Neuronal stem cell (in vitro differentiated cells): ENCODE measurements around the gene ANKRD27. TPM values are rescaled to one million over a fixed set of nuclear protein-coding genes. Genes with fewer than 3 reads are reported as not detected.

Experiments
- DNase-seq: peaks from one replicate; pipeline ENCODE4 v3.0.0-alpha.2; 2013; ENCODE audit warnings: low spot score
- H2AFZ ChIP-seq: one replicate; pipeline ENCODE4 v1.6.1; 2013; ENCODE audit warnings: mild to moderate bottlenecking, low read length, inconsistent platforms
- H2AK5ac ChIP-seq: 2 replicates; pipeline ENCODE4 v1.6.1; 2013; ENCODE audit warnings: low read depth, mild to moderate bottlenecking, inconsistent platforms, low read length, moderate library complexity, mixed read lengths
- H2BK120ac ChIP-seq: 2 replicates; pipeline ENCODE4 v1.6.1; 2013; ENCODE audit warnings: low read depth, mild to moderate bottlenecking, inconsistent platforms, low read length, moderate library complexity, mixed read lengths
- H2BK12ac ChIP-seq: one replicate; pipeline ENCODE4 v1.6.1; 2013; ENCODE audit warnings: low read length, inconsistent platforms
- H2BK15ac ChIP-seq: 2 replicates; pipeline ENCODE4 v1.6.1; 2013; ENCODE audit warnings: mild to moderate bottlenecking, low read length, inconsistent platforms, mixed read lengths
- H2BK5ac ChIP-seq: one replicate; pipeline ENCODE4 v1.6.1; 2013; ENCODE audit warnings: inconsistent platforms, mild to moderate bottlenecking, low read length, moderate library complexity
- H3K14ac ChIP-seq: one replicate; pipeline ENCODE4 v1.6.1; 2013; ENCODE audit warnings: low read length, inconsistent platforms
- H3K18ac ChIP-seq: 2 replicates; pipeline ENCODE4 v1.6.1; 2013; ENCODE audit warnings: low read length, inconsistent platforms
- H3K23ac ChIP-seq: 2 replicates; pipeline ENCODE4 v1.6.1; 2013; ENCODE audit warnings: low read depth, mild to moderate bottlenecking, mixed read lengths, low read length, inconsistent platforms; ENCODE audit not compliant: poor library complexity
- H3K27ac ChIP-seq: replicated peaks from 3 replicates; pipeline ENCODE4 v1.5.1; 2013; ENCODE audit warnings: low read length, inconsistent platforms
- H3K27me3 ChIP-seq, 3 experiments: 2 replicates each; pipeline ENCODE4 v1.6.1; 2013; ENCODE audit warnings: low read length in 3 of 3, mild to moderate bottlenecking in 2 of 3, inconsistent platforms in 1 of 3, low read depth in 1 of 3, mixed read lengths in 1 of 3, moderate library complexity in 1 of 3; ENCODE audit not compliant: control insufficient read depth in 3 of 3, insufficient read depth in 3 of 3
- H3K36me3 ChIP-seq, 2 donors: replicated peaks in 1 of 2; 2 replicates each; pipeline ENCODE4 v1.6.1; 2013; ENCODE audit warnings: low read length in 2 of 2; ENCODE audit not compliant: control insufficient read depth in 2 of 2, insufficient read depth in 2 of 2
- H3K4ac ChIP-seq: 2 replicates; pipeline ENCODE4 v1.6.1; 2013; ENCODE audit warnings: inconsistent platforms, mild to moderate bottlenecking, low read length, moderate library complexity
- H3K4me1 ChIP-seq, 2 donors: 1 replicate in 1 of 2; 2 replicates in 1 of 2; pipeline ENCODE4 v1.6.1; 2013; ENCODE audit warnings: low read length in 2 of 2, low read depth in 1 of 2; ENCODE audit not compliant: control insufficient read depth in 2 of 2, insufficient read depth in 1 of 2
- H3K4me2 ChIP-seq: one replicate; pipeline ENCODE4 v1.6.1; 2013; ENCODE audit warnings: mild to moderate bottlenecking, low read length, inconsistent platforms; ENCODE audit not compliant: insufficient read depth, poor library complexity, severe bottlenecking
- H3K4me3 ChIP-seq, 2 donors: 2 replicates each; pipeline ENCODE4 v1.5.1; 2013; ENCODE audit warnings: low read length in 2 of 2, mild to moderate bottlenecking in 2 of 2, inconsistent platforms in 1 of 2, moderate library complexity in 1 of 2
- H3K79me1 ChIP-seq: one replicate; pipeline ENCODE4 v1.6.1; 2013; ENCODE audit warnings: low read depth, mild to moderate bottlenecking, inconsistent platforms, low read length, moderate library complexity
- H3K9ac ChIP-seq: one replicate; pipeline ENCODE4 v1.6.1; 2013; ENCODE audit warnings: mild to moderate bottlenecking, low read depth, low read length, inconsistent platforms; ENCODE audit not compliant: poor library complexity
- H3K9me3 ChIP-seq, 2 donors: replicated peaks in 1 of 2; 2 replicates each; pipeline versions ENCODE3 to v1.6.1; 2013; ENCODE audit warnings: low read length in 2 of 2, mild to moderate bottlenecking in 2 of 2, inconsistent platforms in 1 of 2, low read depth in 1 of 2, mixed read lengths in 1 of 2, moderate library complexity in 1 of 2; ENCODE audit not compliant: control insufficient read depth in 2 of 2, insufficient read depth in 1 of 2
- H4K8ac ChIP-seq: one replicate; pipeline ENCODE4 v1.6.1; 2013; ENCODE audit warnings: low read depth, mild to moderate bottlenecking, inconsistent platforms, low read length, moderate library complexity
- H4K91ac ChIP-seq: one replicate; pipeline ENCODE4 v1.6.1; 2013; ENCODE audit warnings: low read length, low read depth, mild to moderate bottlenecking, inconsistent platforms; ENCODE audit not compliant: poor library complexity
- WGBS, 2 donors: extraction: QIAGEN DNeasy Blood & Tissue Kit; methylation state at CpG; one replicate each; pipeline ENCODE4 v1.1.7; 2013; ENCODE audit warnings: missing lambda C conversion rate in 2 of 2, mixed read lengths in 1 of 2; ENCODE audit not compliant: insufficient read length in 2 of 2, insufficient replicate concordance in 1 of 2; ENCODE audit errors: extremely low coverage in 2 of 2; 5-methylcytosine and 5-hydroxymethylcytosine counted together
- polyA plus RNA-seq, 2 experiments: library from polyadenylated mRNA; stranded (reverse); fragments of 200-250 nt; gene quantifications; one replicate each; pipeline ENCODE4 v1.2.3, GENCODE V29; 2013

The ANKRD27 gene
- polyA plus RNA-seq (2013, experiment 1 of 2): 22.2 TPM
- polyA plus RNA-seq (2013, experiment 2 of 2): 21.7 TPM

DNA sequence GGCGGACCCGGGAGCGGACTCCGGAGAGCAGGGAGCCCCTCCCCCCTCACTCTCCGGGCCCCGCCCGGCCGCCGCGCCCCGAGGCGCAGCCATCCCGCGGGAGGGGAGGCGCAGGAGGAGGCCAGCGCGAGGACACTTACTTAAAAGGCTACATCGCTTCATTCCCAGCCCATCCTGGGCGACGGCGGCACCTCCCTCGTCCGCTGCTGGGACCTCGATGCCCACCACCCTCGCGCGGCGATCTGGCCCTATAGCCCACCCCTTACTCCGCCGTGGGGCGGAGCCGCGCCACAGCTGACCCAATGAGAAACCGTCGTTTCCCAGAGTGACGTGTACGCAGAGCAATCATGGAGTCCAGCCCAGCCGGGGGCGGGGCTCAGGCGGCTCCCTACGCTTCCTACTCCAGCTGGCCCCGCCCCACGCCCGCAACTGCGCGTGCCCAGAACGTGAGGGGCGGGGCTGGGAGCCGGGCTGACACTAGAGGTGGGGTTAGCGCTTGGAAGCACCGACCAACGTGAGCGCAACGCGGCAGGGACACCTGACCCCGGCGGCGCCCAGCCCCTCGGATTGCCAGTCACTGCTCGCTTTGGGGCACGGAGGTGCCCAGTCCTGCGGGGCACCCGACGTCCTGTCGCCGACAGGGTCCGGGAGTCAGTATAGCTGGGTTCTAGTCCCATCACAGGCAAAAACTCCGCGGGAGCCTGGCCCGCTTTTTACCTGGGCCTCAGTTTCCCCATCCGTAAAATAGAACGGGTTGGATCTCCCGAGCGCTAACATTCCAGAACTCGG lies at the start of gene ANKRD27:
Gene ANKRD27 (minus strand): TSS at position 250 of the 789 bp plus-strand sequence. CDS start 16,165 bp downstream, outside the sequence.
- Histone ChIP-seq H3K9me3 (no peaks in the 10 kb centered on the region), H3K14ac (peak within 1 kb of the TSS; percentile 86), H3K79me1 (no peaks in the 10 kb centered on the region), H3K9ac (peak within 1 kb of the TSS; percentile 87), H4K8ac (peak within 1 kb of the TSS; percentile 9), H3K27me3 (peaks cover 10 to 46% (median 13%) of the 10 kb centered on the region in 3 experiments), H2AFZ (peak within 1 kb of the TSS; percentile 99), H2BK5ac (peak within 1 kb of the TSS; percentile 83), H3K4me2 (peak within 1 kb of the TSS; percentile 93), H2BK15ac (peak within 1 kb of the TSS; percentile 100), H3K23ac (peak within 1 kb of the TSS; percentile 77), H2AK5ac (peak within 1 kb of the TSS; percentile 99), H3K27ac (no peak within 1 kb of the TSS), H3K36me3 (no peaks in the 10 kb centered on the region), H3K18ac (peak within 1 kb of the TSS; percentile 98), H2BK120ac (peak within 1 kb of the TSS; percentile 89), H2BK12ac (peak within 1 kb of the TSS; percentile 99), H4K91ac (no peak within 1 kb of the TSS), H3K4me1 (peaks cover 6 to 16% of the 10 kb centered on the region in 2 donors), H3K4me3 (peak within 1 kb of the TSS; percentile 85 to 94), H3K4ac (no peak within 1 kb of the TSS)
- peak; percentile 99 for DNase-seq
- no CpG with 5 or more reads among the region's 75 CpGs for WGBS, 2 donors

DNA sequence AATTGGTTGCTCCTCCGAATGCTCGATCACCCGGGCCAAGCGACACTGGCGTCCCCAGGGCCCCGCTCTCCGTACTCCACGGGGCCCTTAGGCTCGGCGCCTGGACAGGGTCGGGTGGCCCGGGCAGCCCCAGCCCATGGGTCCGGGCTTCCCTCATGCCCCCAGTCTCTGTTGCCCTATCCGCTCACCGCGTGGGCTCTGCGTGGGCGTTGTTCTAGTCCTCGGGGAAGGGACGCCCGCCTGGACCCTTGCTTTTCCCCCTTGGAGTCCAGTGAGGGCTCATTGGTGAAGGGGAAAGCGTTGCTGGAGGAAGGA lies 45.9 kb upstream of the ANKRD27 start:
- Histone ChIP-seq H2BK5ac (no peak overlapping the region), H3K79me1 (no peaks in the 10 kb centered on the region), H2AFZ (no peak overlapping the region), H3K14ac (no peak overlapping the region), H3K23ac (no peak overlapping the region), H3K4me1 (no peaks in the 10 kb centered on the region), H2BK15ac (no peak overlapping the region), H3K18ac (no peak overlapping the region), H3K4me2 (no peak overlapping the region), H2BK120ac (no peak overlapping the region), H4K91ac (no peak overlapping the region), H3K4me3 (no peak overlapping the region), H4K8ac (no peak overlapping the region), H3K9ac (no peak overlapping the region), H3K27ac (no peak overlapping the region), H2AK5ac (no peak overlapping the region), H3K9me3 (no peaks in the 10 kb centered on the region), H2BK12ac (no peak overlapping the region), H3K4ac (no peak overlapping the region), H3K27me3 (no peaks in the 10 kb centered on the region), H3K36me3 (no peaks in the 10 kb centered on the region)
- no peak for DNase-seq
- no CpG with 5 or more reads among the region's 22 CpGs for WGBS, 2 donors

DNA sequence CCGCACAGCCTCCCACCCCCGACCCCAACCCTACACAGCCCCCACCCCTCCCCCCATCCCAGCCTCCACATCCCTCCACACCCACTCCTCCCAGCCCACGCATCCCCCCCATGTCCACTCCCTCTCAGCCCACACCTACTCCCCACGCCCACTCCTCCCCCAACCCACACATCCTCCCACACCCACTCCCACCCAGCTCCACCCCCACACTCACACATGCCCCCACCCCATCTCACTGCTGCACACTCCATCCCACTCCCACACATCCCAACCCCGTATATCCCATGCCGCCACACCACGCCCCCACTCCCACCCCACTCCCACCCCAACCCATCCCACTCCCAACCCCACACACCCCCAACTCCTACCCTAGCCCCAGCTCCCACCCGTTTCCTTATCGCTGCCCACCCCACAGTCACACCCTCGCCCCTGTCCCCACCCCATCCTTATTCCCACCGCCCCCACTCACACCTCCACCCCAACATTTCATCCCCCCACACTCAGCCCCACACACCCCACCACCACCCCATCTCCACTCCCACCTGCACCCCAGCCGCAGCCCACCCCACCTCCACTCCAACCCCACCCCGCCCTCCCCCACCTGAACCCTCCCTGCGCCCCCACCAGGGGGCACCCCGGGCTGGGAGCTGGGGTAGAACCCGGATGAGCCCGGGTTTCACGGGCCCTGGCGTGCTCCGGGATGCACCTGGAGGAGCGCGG lies 45.4 kb upstream of the ANKRD27 start:
- DNase-seq: no peak
- Histone ChIP-seq H4K91ac (no peak overlapping the region), H4K8ac (no peak overlapping the region), H2AFZ (no peak overlapping the region), H2BK5ac (no peak overlapping the region), H2AK5ac (no peak overlapping the region), H3K4me2 (no peak overlapping the region), H2BK120ac (no peak overlapping the region), H3K27ac (no peak overlapping the region), H3K4ac (no peak overlapping the region), H2BK15ac (no peak overlapping the region), H3K14ac (no peak overlapping the region), H3K9ac (no peak overlapping the region), H3K4me3 (no peak overlapping the region), H3K4me1 (no peaks in the 10 kb centered on the region), H3K36me3 (no peaks in the 10 kb centered on the region), H3K27me3 (no peaks in the 10 kb centered on the region), H3K23ac (no peak overlapping the region), H3K9me3 (no peaks in the 10 kb centered on the region), H2BK12ac (no peak overlapping the region), H3K18ac (no peak overlapping the region), H3K79me1 (no peaks in the 10 kb centered on the region)
- no CpG with 5 or more reads among the region's 22 CpGs for WGBS, 2 donors

DNA sequence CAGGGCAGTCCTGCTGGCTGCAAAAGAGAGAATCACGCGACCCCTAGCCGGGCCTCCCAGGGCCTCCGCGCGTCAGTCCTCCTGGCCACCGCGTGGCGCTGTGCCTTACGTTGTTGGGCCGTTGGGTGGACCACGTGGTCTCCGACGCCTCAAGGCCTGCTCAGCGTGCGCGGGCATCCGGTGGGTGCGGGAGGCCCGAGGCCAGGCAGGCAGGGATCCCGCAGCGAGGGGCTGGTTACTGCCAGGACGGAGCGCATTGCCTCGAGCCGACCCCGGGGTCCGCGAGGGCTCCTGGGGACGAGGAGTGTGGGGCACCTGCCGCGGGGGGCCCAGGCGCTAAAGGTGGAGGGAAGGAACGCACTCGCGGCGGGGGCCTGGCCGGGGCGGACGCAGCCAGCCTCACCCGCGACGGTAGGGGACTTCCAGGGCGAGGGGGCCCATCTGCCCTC lies 44.7 kb upstream of the ANKRD27 start, which contains the start of gene TDRD12:
Gene TDRD12 (plus strand): TSS at position 157 of the 449 bp plus-strand sequence. CDS start 306 bp downstream, outside the sequence.
- H3K14ac ChIP-seq: peak within 1 kb of the TSS; percentile 38
- H3K27me3 ChIP-seq: no peaks in the 10 kb centered on the region
- H4K8ac ChIP-seq: no peak within 1 kb of the TSS
- H3K9me3 ChIP-seq: no peaks in the 10 kb centered on the region
- peak within 1 kb of the TSS; percentile 70 for H2AK5ac ChIP-seq
- H3K18ac ChIP-seq: peak within 1 kb of the TSS; percentile 85
- H4K91ac ChIP-seq: no peak within 1 kb of the TSS
- no peak within 1 kb of the TSS for H2BK120ac ChIP-seq
- no peaks in the 10 kb centered on the region for H3K4me1 ChIP-seq
- no peak within 1 kb of the TSS for H3K4me3 ChIP-seq
- no peak within 1 kb of the TSS for H3K4me2 ChIP-seq
- WGBS, 2 donors: no CpG with 5 or more reads among the region's 44 CpGs
- DNase-seq: no peak
- H2AFZ ChIP-seq: no peak within 1 kb of the TSS
- H3K36me3 ChIP-seq: peaks cover 0 to 1% of the 10 kb centered on the region in 2 donors
- H3K9ac ChIP-seq: no peak within 1 kb of the TSS
- no peaks in the 10 kb centered on the region for H3K79me1 ChIP-seq
- H2BK5ac ChIP-seq: no peak within 1 kb of the TSS
- peak within 1 kb of the TSS; percentile 80 for H3K23ac ChIP-seq
- H2BK15ac ChIP-seq: no peak within 1 kb of the TSS
- H3K27ac ChIP-seq: no peak within 1 kb of the TSS
- no peak within 1 kb of the TSS for H3K4ac ChIP-seq
- peak within 1 kb of the TSS; percentile 41 for H2BK12ac ChIP-seq
